ENCODE results near the gene CERT1.

DNA sequence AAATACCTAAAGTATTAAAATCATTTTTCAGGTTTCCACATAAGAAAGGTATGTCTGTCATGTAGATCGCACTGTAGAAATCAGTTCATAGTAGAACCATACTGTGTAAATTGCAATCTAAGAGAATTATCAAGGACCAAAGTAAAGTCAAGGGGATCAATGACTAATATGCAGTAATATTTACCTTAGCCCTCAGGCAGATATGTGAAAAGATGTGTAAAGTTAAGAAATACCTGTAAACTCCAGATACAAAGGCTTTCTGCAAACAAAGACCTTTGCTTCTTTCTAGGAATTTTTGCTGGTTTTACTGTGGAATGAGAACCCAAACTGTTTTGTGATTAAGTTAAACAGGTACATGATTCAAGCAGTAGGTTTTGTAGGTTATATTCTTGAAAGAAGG, 11.8 kb upstream of the CERT1 start:
- TF ChIP-seq, protein P1, sequence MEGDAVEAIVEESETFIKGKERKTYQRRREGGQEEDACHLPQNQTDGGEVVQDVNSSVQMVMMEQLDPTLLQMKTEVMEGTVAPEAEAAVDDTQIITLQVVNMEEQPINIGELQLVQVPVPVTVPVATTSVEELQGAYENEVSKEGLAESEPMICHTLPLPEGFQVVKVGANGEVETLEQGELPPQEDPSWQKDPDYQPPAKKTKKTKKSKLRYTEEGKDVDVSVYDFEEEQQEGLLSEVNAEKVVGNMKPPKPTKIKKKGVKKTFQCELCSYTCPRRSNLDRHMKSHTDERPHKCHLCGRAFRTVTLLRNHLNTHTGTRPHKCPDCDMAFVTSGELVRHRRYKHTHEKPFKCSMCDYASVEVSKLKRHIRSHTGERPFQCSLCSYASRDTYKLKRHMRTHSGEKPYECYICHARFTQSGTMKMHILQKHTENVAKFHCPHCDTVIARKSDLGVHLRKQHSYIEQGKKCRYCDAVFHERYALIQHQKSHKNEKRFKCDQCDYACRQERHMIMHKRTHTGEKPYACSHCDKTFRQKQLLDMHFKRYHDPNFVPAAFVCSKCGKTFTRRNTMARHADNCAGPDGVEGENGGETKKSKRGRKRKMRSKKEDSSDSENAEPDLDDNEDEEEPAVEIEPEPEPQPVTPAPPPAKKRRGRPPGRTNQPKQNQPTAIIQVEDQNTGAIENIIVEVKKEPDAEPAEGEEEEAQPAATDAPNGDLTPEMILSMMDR (IDR thresholded peaks at IDR 0.05): no peak
- TF ChIP-seq JUND (IDR thresholded peaks at IDR 0.05): no peak

Data from SK-N-SH (cell line).